Endothelial cell of umbilical vein (primary cell): ENCODE measurements around the gene VIPR2. TPM values are rescaled to one million over a fixed set of nuclear protein-coding genes. Genes with fewer than 3 reads are reported as not detected.

Experiments
- BruUV-seq: library from RNA; stranded (reverse); fragments of 400-500 nt; replicated peaks from 2 replicates; lab custom pipeline; 2021; lab: Mats Ljungman, UMichigan
- CTCF ChIA-PET: fragments of 300-600, 350-600 bp; sonication (Branson Sonifier 250); formaldehyde crosslinking; loops from one replicate; lab custom pipeline; 2021; ENCODE audit warnings: antibody characterized with exemption, inconsistent platforms; lab: Charles Lee
- POLR2A ChIA-PET: fragments of 300-600, 350-600 bp; sonication (Branson Sonifier 250); formaldehyde crosslinking; loops from one replicate; lab custom pipeline; 2021; ENCODE audit warnings: antibody characterized with exemption, inconsistent platforms; lab: Charles Lee
- DNase-seq: peaks from one replicate; pipeline ENCODE4 v3.0.0-alpha.2; 2011; ENCODE audit warnings: low read depth, low spot score
- FAIRE-seq: peaks from 2 replicates; lab custom pipeline; 2011; peaks lifted over from hg19 to GRCh38; lab: Jason Lieb, UNC
- H2AFZ ChIP-seq: 2 replicates; pipeline ENCODE4 v1.6.0; 2012; ENCODE audit warnings: low read depth, low read length, control low read depth, inconsistent platforms
- H3K27ac ChIP-seq: 2 replicates; pipeline ENCODE4 v1.5.1; 2011; ENCODE audit warnings: low read depth, mild to moderate bottlenecking, control low read depth, low read length, moderate library complexity; ENCODE audit not compliant: insufficient read depth
- H3K27me3 ChIP-seq, 2 experiments: 2 replicates each; pipeline versions ENCODE4 v1.6.0 to v1.6.1; 2011; ENCODE audit warnings: low read length in 2 of 2, mixed read lengths in 1 of 2; ENCODE audit not compliant: control insufficient read depth in 2 of 2, insufficient read depth in 2 of 2
- H3K36me3 ChIP-seq, 2 experiments: 2 replicates in 1 of 2; 3 replicates in 1 of 2; pipeline ENCODE4 v1.5.1; 2011; ENCODE audit warnings: low read length in 2 of 2, mild to moderate bottlenecking in 1 of 2, moderate library complexity in 1 of 2; ENCODE audit not compliant: control insufficient read depth in 2 of 2, insufficient read depth in 2 of 2; ENCODE audit errors: extremely low read depth in 1 of 2
- H3K4me1 ChIP-seq: 3 replicates; pipeline ENCODE4 v1.5.1; 2011; ENCODE audit warnings: mild to moderate bottlenecking, low read length; ENCODE audit not compliant: control insufficient read depth, insufficient read depth; ENCODE audit errors: extremely low read depth
- H3K4me2 ChIP-seq: 2 replicates; pipeline ENCODE4 v1.6.1; 2011; ENCODE audit warnings: low read length, control low read depth, mixed read lengths; ENCODE audit not compliant: insufficient read depth
- H3K4me3 ChIP-seq, 3 experiments: fragments of 200-600 bp in 1 of 3; sonication (generic), shearing (Covaris generic) in 1 of 3; replicated peaks in 1 of 3; 2 replicates each; pipeline ENCODE4 v1.5.1; 2011 to 2016; ENCODE audit warnings: control low read depth in 3 of 3, low read length in 3 of 3, mild to moderate bottlenecking in 2 of 3, inconsistent platforms in 1 of 3, low read depth in 1 of 3, moderate library complexity in 1 of 3; ENCODE audit not compliant: insufficient read depth in 1 of 3
- H3K79me2 ChIP-seq: 2 replicates; pipeline ENCODE4 v1.6.0; 2012; ENCODE audit warnings: low read length, inconsistent platforms; ENCODE audit not compliant: control insufficient read depth, insufficient read depth
- H3K9ac ChIP-seq: replicated peaks from 2 replicates; pipeline ENCODE3; 2011; ENCODE audit warnings: low read length, control low read depth; ENCODE audit not compliant: insufficient read depth; ENCODE audit errors: extremely low read depth
- H3K9me1 ChIP-seq: replicated peaks from 3 replicates; pipeline ENCODE4 v1.6.0; 2011; ENCODE audit warnings: mild to moderate bottlenecking, low read length; ENCODE audit not compliant: control insufficient read depth, insufficient read depth; ENCODE audit errors: extremely low read depth
- H3K9me3 ChIP-seq: replicated peaks from 2 replicates; pipeline ENCODE4 v1.5.1; 2012; ENCODE audit warnings: low read length, inconsistent platforms; ENCODE audit not compliant: control insufficient read depth, insufficient read depth
- H4K20me1 ChIP-seq: replicated peaks from 2 replicates; pipeline ENCODE3; 2011; ENCODE audit warnings: mild to moderate bottlenecking, low read length; ENCODE audit not compliant: control insufficient read depth, insufficient read depth; ENCODE audit errors: extremely low read depth
- CTCF ChIP-seq, 2 donors: IDR thresholded peaks; 1 replicate in 1 of 2; 2 replicates in 1 of 2; pipeline ENCODE4 v1.5.1; 2011; ENCODE audit warnings: low read length in 2 of 2, mild to moderate bottlenecking in 2 of 2, moderate library complexity in 2 of 2, control low read depth in 1 of 2, inconsistent platforms in 1 of 2, low read depth in 1 of 2; ENCODE audit not compliant: insufficient read depth in 1 of 2; ENCODE audit errors: extremely low read depth in 1 of 2
- EZH2 ChIP-seq: IDR thresholded peaks from 2 replicates; pipeline ENCODE4 v1.6.1; 2012; ENCODE audit warnings: borderline replicate concordance, low read depth, mild to moderate bottlenecking, moderate library complexity, low read length, inconsistent platforms; ENCODE audit not compliant: severe bottlenecking
- FOS ChIP-seq: IDR thresholded peaks from 2 replicates; pipeline ENCODE4 v1.6.1; 2011; ENCODE audit warnings: mild to moderate bottlenecking, low read length, moderate library complexity, borderline replicate concordance; ENCODE audit not compliant: insufficient read depth
- GATA2 ChIP-seq: IDR thresholded peaks from 2 replicates; pipeline ENCODE4 v1.7.0; 2011; ENCODE audit warnings: low read depth, mild to moderate bottlenecking, moderate library complexity, mixed read lengths, low read length; ENCODE audit not compliant: insufficient read length, insufficient read depth
- JUN ChIP-seq: IDR thresholded peaks from 2 replicates; pipeline ENCODE4 v1.6.1; 2011; ENCODE audit warnings: borderline replicate concordance, low read depth; ENCODE audit not compliant: insufficient read length, insufficient read depth
- MAX ChIP-seq: IDR thresholded peaks from 2 replicates; pipeline ENCODE4 v1.6.1; 2011; ENCODE audit not compliant: insufficient read depth, insufficient read length
- MYC ChIP-seq: IDR thresholded peaks from one replicate; pipeline ENCODE4 v1.6.1; 2011; ENCODE audit warnings: mild to moderate bottlenecking, low read depth, low read length
- POLR2A ChIP-seq: IDR thresholded peaks from 2 replicates; pipeline ENCODE4 v1.6.1; 2012; ENCODE audit warnings: low read depth, mild to moderate bottlenecking, control low read depth, low read length
- POLR2AphosphoS5 ChIP-seq: IDR thresholded peaks from 2 replicates; pipeline ENCODE4 v1.6.1; 2012; ENCODE audit warnings: low read depth, mild to moderate bottlenecking, control low read depth, low read length, moderate library complexity; ENCODE audit not compliant: insufficient read depth
- dilution Hi-C: fragments of 300-500 bp; cut with MboI; formaldehyde crosslinking; loops from one replicate; pipeline ENCODE4 v1.15.0; 2019; ENCODE audit warnings: low sequenced_read_pairs; ENCODE audit not compliant: extremely low pct_ligation_motif_present
- intact Hi-C: fragments of 100-400 bp; cut with micrococcal nuclease; formaldehyde crosslinking; loops from one replicate; pipeline ENCODE4 v1.10.0; 2022
- polyA plus RNA-seq, 4 experiments: library from polyadenylated mRNA; depleted of rRNA in 3 of 4; stranded (reverse) in 3 of 4; unstranded in 1 of 4; fragments of >200 nt; gene quantifications; 2 replicates each; pipeline versions ENCODE4 v1.2.1 to v1.2.3, GENCODE V29; 2011 to 2012; ENCODE audit warnings: missing spikeins in 1 of 4
- total RNA-seq: library from RNA; stranded (reverse); gene quantifications from 2 replicates; pipeline ENCODE4 v1.2.3, GENCODE V29; 2021

Gene VIPR2
- total and polyA plus RNA-seq, 2 donors (not counting 3 experiments of a cell fraction or from before 2014, with no cell fraction given), result not detected

- Histone ChIP-seq H2AFZ (no peak overlapping the region), H3K79me2 (no peaks in the 10 kb centered on the region), H3K4me2 (no peak overlapping the region), H3K4me1 (no peaks in the 10 kb centered on the region), H4K20me1 (no peaks in the 10 kb centered on the region), H3K27me3 (no peaks in the 10 kb centered on the region), H3K36me3 (no peaks in the 10 kb centered on the region), H3K9ac (no peak overlapping the region), H3K9me1 (no peaks in the 10 kb centered on the region), H3K4me3 (no peak overlapping the region), H3K27ac (no peak overlapping the region), H3K9me3 (no peaks in the 10 kb centered on the region)
- no peak for TF ChIP-seq MYC
- TF ChIP-seq EZH2, result no peak
- no peak for TF ChIP-seq CTCF (IDR thresholded peaks at IDR 0.05; ENCODE audit: extremely low read depth in 1 of 2, insufficient read depth in 1 of 2, low read depth in 1 of 2, low read length in 2 of 2)
- BruUV-seq, result no TSS peak
- POLR2A ChIA-PET, result no interaction called here
- intact Hi-C loops (no loop called here), dilution Hi-C loops (no loop called here)
- CTCF ChIA-PET, result no interaction called here
- DNase-seq (no peak), FAIRE-seq (no peak)
Measured at GRCh38 chr7:159011722-159012022, 133.0 kb downstream of the VIPR2 start.

- Histone ChIP-seq H3K9me1 (no peaks in the 10 kb centered on the region), H3K9ac (no peak overlapping the region), H3K79me2 (no peaks in the 10 kb centered on the region), H3K4me1 (no peaks in the 10 kb centered on the region), H3K27me3 (no peaks in the 10 kb centered on the region), H4K20me1 (no peaks in the 10 kb centered on the region), H3K27ac (no peak overlapping the region), H3K36me3 (no peaks in the 10 kb centered on the region), H3K4me3 (no peak overlapping the region), H2AFZ (no peak overlapping the region), H3K4me2 (no peak overlapping the region), H3K9me3 (no peaks in the 10 kb centered on the region)
- TF ChIP-seq FOS (no peak), EZH2 (no peak), GATA2 (no peak), POLR2AphosphoS5 (no peak), MYC (no peak), POLR2A (no peak), MAX (no peak), JUN (no peak), CTCF (IDR thresholded peaks at IDR 0.05; ENCODE audit: extremely low read depth in 1 of 2, insufficient read depth in 1 of 2, low read depth in 1 of 2, low read length in 2 of 2) (no peak)
- intact Hi-C loops, result no loop called here
- dilution Hi-C loops, result no loop called here
- no TSS peak for BruUV-seq
- POLR2A ChIA-PET, result no interaction called here
- DNase-seq, result no peak
- CTCF ChIA-PET, result no interaction called here
- FAIRE-seq, result no peak
Measured at GRCh38 chr7:159010937-159011721, 133.5 kb downstream of the VIPR2 start.
